ENCODE data around the gene PIEZO2. TPM values are rescaled to one million over a fixed set of nuclear protein-coding genes. Genes with fewer than 3 reads are reported as not detected.

The PIEZO2 gene
- polyA plus RNA-seq, 1 donor (not counting 4 experiments of a cell fraction or from before 2014, with no cell fraction given), result not detected

DNA sequence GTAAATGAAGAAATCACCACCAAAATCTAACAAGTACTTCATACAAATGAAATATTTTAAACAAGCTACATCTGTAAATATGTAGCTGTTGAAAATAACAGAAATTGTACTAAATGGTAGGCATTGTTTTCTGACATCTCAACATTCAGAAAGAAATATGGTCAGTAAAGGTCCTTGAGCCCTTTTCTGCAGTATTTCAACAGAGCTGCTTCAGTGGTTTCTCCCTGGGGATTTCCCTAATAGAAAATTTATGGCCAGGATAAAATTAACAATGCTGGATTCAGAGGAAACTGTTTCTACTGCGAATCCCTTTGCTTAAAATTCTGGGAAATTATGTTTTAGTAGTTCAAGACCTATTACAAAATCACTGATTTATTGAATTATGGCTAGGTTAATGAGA is 256.6 kb downstream of the PIEZO2 start:
- Histone ChIP-seq H3K4me2 (ENCODE audit: control insufficient read depth, extremely low read depth, insufficient read depth, low read depth, low read length) (no peak overlapping the region), H3K27ac (ENCODE audit: control insufficient read depth, insufficient read depth, low read length) (no peak overlapping the region), H3K9me1 (ENCODE audit: control insufficient read depth, extremely low read depth, insufficient read depth, low read length) (no peaks in the 10 kb centered on the region), H3K79me2 (ENCODE audit: control insufficient read depth, insufficient read depth, low read length) (no peaks in the 10 kb centered on the region), H3K9ac (ENCODE audit: control insufficient read depth, extremely low read depth, insufficient read depth, low read length) (no peak overlapping the region), H3K4me1 (ENCODE audit: control insufficient read depth, extremely low read depth, insufficient read depth, low read length) (no peaks in the 10 kb centered on the region), H4K20me1 (ENCODE audit: control insufficient read depth, extremely low read depth, insufficient read depth, low read length) (no peaks in the 10 kb centered on the region), H2AFZ (ENCODE audit: control insufficient read depth, low read length) (no peak overlapping the region), H3K27me3 (ENCODE audit: control insufficient read depth, extremely low read depth, insufficient read depth, low read length) (no peaks in the 10 kb centered on the region), H3K36me3 (ENCODE audit: control insufficient read depth in 2 of 2, extremely low read depth in 1 of 2, insufficient read depth in 2 of 2, low read length in 2 of 2) (no peaks in the 10 kb centered on the region), H3K9me3 (ENCODE audit: control insufficient read depth, low read depth, low read length) (no peaks in the 10 kb centered on the region), H3K4me3 (ENCODE audit: control insufficient read depth in 2 of 3, extremely low read depth in 1 of 3, insufficient read depth in 2 of 3, low read depth in 1 of 3, low read length in 3 of 3) (no peak overlapping the region)
- no peak for FAIRE-seq
- dilution Hi-C loops (cut with MboI; ENCODE audit: extremely low pct_ligation_motif_present, low sequenced_read_pairs), result no loop called here
- no peak for DNase-seq (ENCODE audit: low read depth, low spot score)
- TF ChIP-seq EZH2 (IDR thresholded peaks at IDR 0.05; ENCODE audit: low read length), result no peak
- TF ChIP-seq, protein P1, sequence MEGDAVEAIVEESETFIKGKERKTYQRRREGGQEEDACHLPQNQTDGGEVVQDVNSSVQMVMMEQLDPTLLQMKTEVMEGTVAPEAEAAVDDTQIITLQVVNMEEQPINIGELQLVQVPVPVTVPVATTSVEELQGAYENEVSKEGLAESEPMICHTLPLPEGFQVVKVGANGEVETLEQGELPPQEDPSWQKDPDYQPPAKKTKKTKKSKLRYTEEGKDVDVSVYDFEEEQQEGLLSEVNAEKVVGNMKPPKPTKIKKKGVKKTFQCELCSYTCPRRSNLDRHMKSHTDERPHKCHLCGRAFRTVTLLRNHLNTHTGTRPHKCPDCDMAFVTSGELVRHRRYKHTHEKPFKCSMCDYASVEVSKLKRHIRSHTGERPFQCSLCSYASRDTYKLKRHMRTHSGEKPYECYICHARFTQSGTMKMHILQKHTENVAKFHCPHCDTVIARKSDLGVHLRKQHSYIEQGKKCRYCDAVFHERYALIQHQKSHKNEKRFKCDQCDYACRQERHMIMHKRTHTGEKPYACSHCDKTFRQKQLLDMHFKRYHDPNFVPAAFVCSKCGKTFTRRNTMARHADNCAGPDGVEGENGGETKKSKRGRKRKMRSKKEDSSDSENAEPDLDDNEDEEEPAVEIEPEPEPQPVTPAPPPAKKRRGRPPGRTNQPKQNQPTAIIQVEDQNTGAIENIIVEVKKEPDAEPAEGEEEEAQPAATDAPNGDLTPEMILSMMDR (optimal IDR thresholded peaks at IDR 0.05 in 1 of 3, IDR thresholded peaks at IDR 0.05 in 1 of 3, conservative IDR thresholded peaks at IDR 0.05 in 1 of 3; ENCODE audit: extremely low read depth in 1 of 3, insufficient read depth in 2 of 3, low read length in 3 of 3), result no peak

DNA sequence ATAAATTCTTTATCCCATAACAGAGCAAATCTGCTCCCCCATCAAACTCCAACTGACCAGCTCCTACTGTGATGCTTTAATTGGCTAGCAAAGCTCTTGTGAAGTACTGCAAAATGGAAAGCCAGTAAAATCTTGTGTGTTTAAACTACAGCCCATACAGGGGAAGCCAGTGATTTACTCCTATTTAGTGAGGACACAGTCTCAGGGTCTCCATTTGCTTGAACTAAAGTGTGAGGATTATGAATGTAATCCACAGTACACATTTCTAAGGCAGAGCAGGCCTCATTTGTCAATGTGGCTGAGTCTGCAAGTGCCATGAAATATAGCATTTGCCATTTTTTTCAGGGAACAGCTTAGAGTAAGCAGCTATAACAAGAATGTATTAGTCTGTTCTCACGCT is 259.3 kb downstream of the PIEZO2 start:
- dilution Hi-C loops (cut with MboI; ENCODE audit: extremely low pct_ligation_motif_present, low sequenced_read_pairs), result no loop called here
- DNase-seq (ENCODE audit: low read depth, low spot score) (no peak), FAIRE-seq (no peak)
- H3K27me3 ChIP-seq (ENCODE audit: control insufficient read depth, extremely low read depth, insufficient read depth, low read length), result no peaks in the 10 kb centered on the region
- H3K4me2 ChIP-seq (ENCODE audit: control insufficient read depth, extremely low read depth, insufficient read depth, low read depth, low read length), result no peak overlapping the region
- no peak overlapping the region for H3K27ac ChIP-seq (ENCODE audit: control insufficient read depth, insufficient read depth, low read length)
- H3K9ac ChIP-seq (ENCODE audit: control insufficient read depth, extremely low read depth, insufficient read depth, low read length), result no peak overlapping the region
- no peak for TF ChIP-seq EZH2 (IDR thresholded peaks at IDR 0.05; ENCODE audit: low read length)
- TF ChIP-seq, protein P1 (optimal IDR thresholded peaks at IDR 0.05 in 1 of 3, IDR thresholded peaks at IDR 0.05 in 1 of 3, conservative IDR thresholded peaks at IDR 0.05 in 1 of 3; ENCODE audit: extremely low read depth in 1 of 3, insufficient read depth in 2 of 3, low read length in 3 of 3), result no peak
- H3K4me3 ChIP-seq (ENCODE audit: control insufficient read depth in 2 of 3, extremely low read depth in 1 of 3, insufficient read depth in 2 of 3, low read depth in 1 of 3, low read length in 3 of 3), result no peak overlapping the region
- H3K9me1 ChIP-seq (ENCODE audit: control insufficient read depth, extremely low read depth, insufficient read depth, low read length), result no peaks in the 10 kb centered on the region
- no peaks in the 10 kb centered on the region for H3K9me3 ChIP-seq (ENCODE audit: control insufficient read depth, low read depth, low read length)
- no peaks in the 10 kb centered on the region for H4K20me1 ChIP-seq (ENCODE audit: control insufficient read depth, extremely low read depth, insufficient read depth, low read length)
- no peaks in the 10 kb centered on the region for H3K4me1 ChIP-seq (ENCODE audit: control insufficient read depth, extremely low read depth, insufficient read depth, low read length)
- no peaks in the 10 kb centered on the region for H3K36me3 ChIP-seq (ENCODE audit: control insufficient read depth in 2 of 2, extremely low read depth in 1 of 2, insufficient read depth in 2 of 2, low read length in 2 of 2)
- no peaks in the 10 kb centered on the region for H3K79me2 ChIP-seq (ENCODE audit: control insufficient read depth, insufficient read depth, low read length)
- H2AFZ ChIP-seq (ENCODE audit: control insufficient read depth, low read length), result no peak overlapping the region

Data from keratinocyte (primary cell).